Measurements from ENCODE around the gene PRR19. TPM values are rescaled to one million over a fixed set of nuclear protein-coding genes. Genes with fewer than 3 reads are reported as not detected.
"Not testable (repeated sequence)": the region's sequence is repeated elsewhere in the genome, so short reads cannot be mapped to it uniquely, and the experiment has no call there.

PRR19 gene
- total RNA-seq, 4 donors from 2014 or later, result 0.30 to 0.44 TPM; not detected in 2

DNA sequence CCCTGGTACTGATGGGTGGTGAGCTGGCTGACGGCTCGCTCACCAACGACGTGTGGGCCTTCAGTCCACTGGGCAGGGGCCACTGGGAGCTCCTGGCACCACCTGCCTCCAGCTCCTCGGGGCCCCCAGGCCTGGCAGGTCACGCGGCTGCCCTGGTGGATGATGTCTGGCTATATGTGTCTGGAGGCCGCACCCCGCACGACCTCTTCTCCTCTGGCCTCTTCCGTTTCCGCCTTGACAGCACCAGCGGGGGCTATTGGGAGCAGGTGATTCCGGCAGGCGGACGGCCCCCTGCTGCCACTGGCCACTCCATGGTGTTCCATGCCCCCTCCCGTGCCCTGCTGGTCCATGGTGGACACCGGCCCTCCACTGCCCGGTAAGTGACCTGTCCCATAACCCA is 34.0 kb downstream of the PRR19 start:
- H3K9me3 ChIP-seq, result no peaks in the 10 kb centered on the region
- WGBS, 2 donors, result 88 to 92% methylated on average over 19 of the region's 19 CpGs
- no peaks in the 10 kb centered on the region for H3K27me3 ChIP-seq
- DNase-seq (ENCODE audit: low spot score in 2 of 2), result no peak
- H3K4me1 ChIP-seq, result peaks cover 0 to 24% (median 2%) of the 10 kb centered on the region in 4 donors
- H3K36me3 ChIP-seq, result peaks cover 0 to 58% (median 2%) of the 10 kb centered on the region in 3 donors
- H3K27ac ChIP-seq, result no peak overlapping the region
- TF ChIP-seq EP300 (IDR thresholded peaks at IDR 0.05) (no peak), POLR2A (IDR thresholded peaks at IDR 0.05) (no peak)
- TF ChIP-seq, protein P1, sequence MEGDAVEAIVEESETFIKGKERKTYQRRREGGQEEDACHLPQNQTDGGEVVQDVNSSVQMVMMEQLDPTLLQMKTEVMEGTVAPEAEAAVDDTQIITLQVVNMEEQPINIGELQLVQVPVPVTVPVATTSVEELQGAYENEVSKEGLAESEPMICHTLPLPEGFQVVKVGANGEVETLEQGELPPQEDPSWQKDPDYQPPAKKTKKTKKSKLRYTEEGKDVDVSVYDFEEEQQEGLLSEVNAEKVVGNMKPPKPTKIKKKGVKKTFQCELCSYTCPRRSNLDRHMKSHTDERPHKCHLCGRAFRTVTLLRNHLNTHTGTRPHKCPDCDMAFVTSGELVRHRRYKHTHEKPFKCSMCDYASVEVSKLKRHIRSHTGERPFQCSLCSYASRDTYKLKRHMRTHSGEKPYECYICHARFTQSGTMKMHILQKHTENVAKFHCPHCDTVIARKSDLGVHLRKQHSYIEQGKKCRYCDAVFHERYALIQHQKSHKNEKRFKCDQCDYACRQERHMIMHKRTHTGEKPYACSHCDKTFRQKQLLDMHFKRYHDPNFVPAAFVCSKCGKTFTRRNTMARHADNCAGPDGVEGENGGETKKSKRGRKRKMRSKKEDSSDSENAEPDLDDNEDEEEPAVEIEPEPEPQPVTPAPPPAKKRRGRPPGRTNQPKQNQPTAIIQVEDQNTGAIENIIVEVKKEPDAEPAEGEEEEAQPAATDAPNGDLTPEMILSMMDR (IDR thresholded peaks at IDR 0.05), result no peak
- no peak overlapping the region for H3K4me3 ChIP-seq

DNA sequence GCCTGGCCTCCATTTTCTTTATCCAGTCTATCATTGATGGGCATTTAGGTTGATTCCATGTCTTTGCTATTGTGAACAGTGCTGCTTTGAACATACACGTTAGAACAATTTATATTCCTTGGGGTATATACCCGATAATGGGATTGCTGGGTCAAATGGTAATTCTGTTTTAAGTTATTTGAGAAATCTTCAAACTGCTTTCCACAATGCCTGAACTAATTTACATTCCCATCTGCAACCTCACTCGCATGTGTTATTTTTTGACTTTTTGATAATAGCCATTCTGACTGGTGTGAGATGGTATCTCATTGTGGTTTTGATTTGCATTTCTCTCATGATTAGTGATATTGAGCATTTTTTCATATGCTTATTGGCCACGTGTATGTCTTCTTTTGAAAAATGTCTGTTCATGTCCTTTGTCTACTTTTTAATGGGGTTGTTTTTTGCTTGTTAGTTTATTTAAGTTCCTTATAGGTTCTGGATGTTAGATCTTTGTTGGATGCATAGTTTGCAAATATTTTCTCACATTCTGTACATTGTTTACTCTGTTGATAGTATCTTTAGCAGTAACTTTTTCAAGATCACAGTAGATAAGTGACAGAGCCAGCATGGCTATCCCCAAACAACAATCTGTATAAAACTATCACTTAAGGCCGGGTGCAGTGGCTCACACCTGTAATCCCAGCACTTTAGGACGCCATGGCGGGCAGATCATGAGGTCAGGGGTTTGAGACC is 37.4 kb downstream of the PRR19 start:
- not testable (repeated sequence) for H3K27me3 ChIP-seq; DNase-seq (ENCODE audit: low spot score in 2 of 2); H3K9me3 ChIP-seq; H3K4me1 ChIP-seq; H3K4me3 ChIP-seq; H3K27ac ChIP-seq
- peaks cover 0 to 80% (median 2%) of the 10 kb centered on the region in 3 donors for H3K36me3 ChIP-seq
- WGBS, 2 donors, result 84 to 86% methylated on average over 7 of the region's 7 CpGs

GRCh38 chr19:42339922-42340321 is 38.0 kb downstream of the PRR19 start:
- H3K4me3 ChIP-seq; H3K4me1 ChIP-seq; H3K9me3 ChIP-seq; H3K27me3 ChIP-seq; DNase-seq (ENCODE audit: low spot score in 2 of 2); H3K27ac ChIP-seq: not testable (repeated sequence)
- WGBS, 2 donors, result 95% methylated on average over 4 of the region's 4 CpGs
- H3K36me3 ChIP-seq, result peaks cover 0 to 84% (median 2%) of the 10 kb centered on the region in 3 donors

DNA sequence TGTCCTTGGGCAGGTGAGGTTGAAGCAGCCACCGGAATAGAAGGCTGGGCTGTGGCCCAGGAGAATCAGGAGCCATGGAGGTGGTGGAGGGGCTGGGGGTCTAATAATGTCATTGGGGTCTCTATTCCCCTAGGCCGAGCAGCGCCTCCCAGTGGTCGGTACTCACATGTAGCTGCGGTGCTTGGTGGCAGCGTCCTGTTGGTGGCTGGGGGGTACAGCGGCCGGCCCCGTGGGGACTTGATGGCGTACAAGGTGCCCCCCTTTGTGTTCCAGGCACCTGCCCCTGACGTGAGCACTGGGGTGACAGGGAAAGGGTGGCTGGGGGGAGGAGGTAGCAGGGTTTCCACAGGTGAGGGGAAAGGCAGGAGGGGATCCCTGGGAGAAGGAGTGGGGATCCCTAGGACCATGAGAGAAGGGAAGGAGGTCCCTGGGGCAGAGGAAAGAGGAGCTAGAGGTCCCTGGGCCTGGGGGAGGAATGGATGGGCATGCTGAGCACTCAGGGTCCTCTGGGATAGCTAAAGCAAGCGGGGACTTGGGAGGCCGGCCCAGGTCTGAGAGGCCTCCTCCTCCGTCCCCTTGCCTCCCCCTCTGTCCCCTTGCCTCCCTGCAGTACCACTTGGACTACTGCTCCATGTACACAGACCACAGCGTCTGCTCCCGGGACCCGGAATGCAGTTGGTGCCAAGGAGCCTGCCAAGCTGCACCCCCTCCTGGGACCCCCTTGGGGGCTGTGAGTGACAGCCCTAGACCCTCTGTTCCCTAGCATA is 41.6 kb downstream of the PRR19 start:
- Histone ChIP-seq H3K36me3 (peaks cover 0 to 77% (median 2%) of the 10 kb centered on the region in 3 donors), H3K4me1 (no peaks in the 10 kb centered on the region), H3K27ac (no peak overlapping the region), H3K27me3 (no peaks in the 10 kb centered on the region), H3K4me3 (no peak overlapping the region), H3K9me3 (no peaks in the 10 kb centered on the region)
- no peak for DNase-seq (ENCODE audit: low spot score in 2 of 2)
- 85 to 88% methylated on average over 15 to 17 of the region's 17 CpGs for WGBS, 2 donors
- TF ChIP-seq EP300 (IDR thresholded peaks at IDR 0.05) (no peak), POLR2A (IDR thresholded peaks at IDR 0.05) (no peak)
- TF ChIP-seq, protein P1 (IDR thresholded peaks at IDR 0.05), result no peak

GRCh38 chr19:42344336-42344893 is 42.5 kb downstream of the PRR19 start:
- 87 to 88% methylated on average over 13 to 17 of the region's 18 CpGs for WGBS, 2 donors
- TF ChIP-seq, protein P1 (IDR thresholded peaks at IDR 0.05), result no peak
- TF ChIP-seq EP300 (IDR thresholded peaks at IDR 0.05) (no peak), POLR2A (IDR thresholded peaks at IDR 0.05) (no peak)
- Histone ChIP-seq H3K27me3 (no peaks in the 10 kb centered on the region), H3K27ac (no peak overlapping the region), H3K4me1 (no peaks in the 10 kb centered on the region), H3K36me3 (peaks cover 0 to 85% (median 2%) of the 10 kb centered on the region in 3 donors), H3K9me3 (no peaks in the 10 kb centered on the region), H3K4me3 (no peak overlapping the region)
- no peak for DNase-seq (ENCODE audit: low spot score in 2 of 2)

Data from tibial nerve (tissue), 4 donors.